HepG2 (cell line): Measurements from ENCODE around the gene HMGB2. TPM values are rescaled to one million over a fixed set of nuclear protein-coding genes. Genes with fewer than 3 reads are reported as not detected.

ENCODE experiments used
- ARHGAP35 ChIP-seq: sonication (generic); formaldehyde crosslinking; IDR thresholded peaks from 2 replicates; pipeline ENCODE4 v1.9.0; 2022; ENCODE audit warnings: mild to moderate bottlenecking, inconsistent platforms, moderate library complexity, missing genetic modification reagents, borderline replicate concordance
- ATF7-NPFF ChIP-seq: sonication (generic); formaldehyde crosslinking; IDR thresholded peaks from 2 replicates; pipeline ENCODE4 v1.8.1; 2023; ENCODE audit warnings: mild to moderate bottlenecking, low read depth, missing genetic modification reagents, moderate library complexity
- BCL6 ChIP-seq: IDR thresholded peaks from 2 replicates; pipeline ENCODE4 v1.6.1; 2016; ENCODE audit warnings: missing genetic modification reagents, missing compliant biosample characterization
- FOXK2 ChIP-seq: fragments of 450-650 bp; IDR thresholded peaks from 2 replicates; pipeline ENCODE4 v1.6.1; 2016
- KAT8 ChIP-seq: IDR thresholded peaks from 2 replicates; pipeline ENCODE4 v1.6.1; 2016; ENCODE audit warnings: missing genetic modification reagents, missing compliant biosample characterization
- KDM2A ChIP-seq: sonication (generic); formaldehyde crosslinking; IDR thresholded peaks from 2 replicates; pipeline ENCODE4 v1.4.0; 2020; ENCODE audit warnings: low read depth, missing genetic modification reagents, borderline replicate concordance
- KLF11 ChIP-seq: IDR thresholded peaks from 2 replicates; pipeline ENCODE4 v1.6.1; 2016; ENCODE audit warnings: missing compliant biosample characterization
- MIER2 ChIP-seq: IDR thresholded peaks from 2 replicates; pipeline ENCODE4 v1.6.1; 2016; ENCODE audit warnings: missing biosample characterization, missing genetic modification reagents
- MXD4 ChIP-seq: IDR thresholded peaks from 2 replicates; pipeline ENCODE4 v1.6.1; 2016; ENCODE audit warnings: mild to moderate bottlenecking, missing biosample characterization, missing genetic modification reagents
- NBN ChIP-seq: fragments of 450-650 bp; conservative IDR thresholded peaks from 2 replicates; pipeline ENCODE4 v1.6.1; 2017
- NR0B2 ChIP-seq: sonication (generic); formaldehyde crosslinking; IDR thresholded peaks from 2 replicates; pipeline ENCODE4 v1.4.0; 2020; ENCODE audit warnings: mild to moderate bottlenecking, missing genetic modification reagents
- PHF8 ChIP-seq: sonication (generic); formaldehyde crosslinking; IDR thresholded peaks from 2 replicates; pipeline ENCODE4 v1.5.0; 2020; ENCODE audit warnings: missing genetic modification reagents
- RARG ChIP-seq: sonication (generic); formaldehyde crosslinking; IDR thresholded peaks from 2 replicates; pipeline ENCODE4 v1.4.0; 2020; ENCODE audit warnings: low read depth, mild to moderate bottlenecking, missing genetic modification reagents
- SIN3A ChIP-seq: IDR thresholded peaks from 2 replicates; pipeline ENCODE4 v1.6.1; 2011; ENCODE audit warnings: low read depth, mild to moderate bottlenecking, control low read depth, low read length, borderline replicate concordance
- SRF ChIP-seq: IDR thresholded peaks from 2 replicates; pipeline ENCODE4 v1.6.1; 2011; ENCODE audit warnings: mild to moderate bottlenecking, low read depth, low read length, moderate library complexity
- ZBTB7A ChIP-seq: sonication (generic); formaldehyde crosslinking; IDR thresholded peaks from 2 replicates; pipeline ENCODE4 v1.8.0; 2022; ENCODE audit warnings: mild to moderate bottlenecking, missing genetic modification reagents
- ZBTB7B ChIP-seq: sonication (generic); formaldehyde crosslinking; IDR thresholded peaks from 2 replicates; pipeline ENCODE4 v1.4.0; 2020; ENCODE audit warnings: missing genetic modification reagents
- ZNF597 ChIP-seq: sonication (generic); formaldehyde crosslinking; IDR thresholded peaks from 2 replicates; pipeline ENCODE4 v1.5.0; 2020; ENCODE audit warnings: missing genetic modification reagents
- ZNF605 ChIP-seq: sonication (generic); formaldehyde crosslinking; IDR thresholded peaks from 2 replicates; pipeline ENCODE4 v1.8.0; 2022; ENCODE audit warnings: mild to moderate bottlenecking, missing genetic modification reagents
- ZSCAN25 ChIP-seq: sonication (generic); formaldehyde crosslinking; IDR thresholded peaks from 2 replicates; pipeline ENCODE4 v1.8.0; 2022; ENCODE audit warnings: mild to moderate bottlenecking, missing genetic modification reagents
- polyA plus RNA-seq, 8 experiments: library from polyadenylated mRNA; depleted of rRNA in 3 of 8; stranded (reverse) in 7 of 8; unstranded in 1 of 8; fragments of >200 nt; fragmentation: Illumina TruSeq in 4 of 8; extraction: Trizol in 4 of 8; gene quantifications; 2 replicates each; pipeline versions ENCODE4 v1.2.1 to v1.2.3, GENCODE V29; 2011 to 2016; ENCODE audit warnings: low read depth in 4 of 8, missing spikeins in 1 of 8, mixed read lengths in 1 of 8; ENCODE audit not compliant: insufficient read depth in 1 of 8
- total RNA-seq, 5 experiments: library from RNA; depleted of rRNA; stranded (reverse); fragments of >200 nt; fragmentation: Illumina TruSeq; extraction: Trizol; gene quantifications; 2 replicates each; pipeline ENCODE4 v1.2.3, GENCODE V29; 2016; ENCODE audit warnings: low read depth in 1 of 5
- TF ChIP-seq, protein P1 (sequence below): IDR thresholded peaks from 2 replicates; pipeline ENCODE4 v1.4.0; 2020; ENCODE audit warnings: mild to moderate bottlenecking, missing genetic modification reagents
- TF ChIP-seq, protein P2 (sequence below): sonication (generic); formaldehyde crosslinking; IDR thresholded peaks from 2 replicates; pipeline ENCODE4 v1.8.1; 2023; ENCODE audit warnings: mild to moderate bottlenecking, moderate library complexity, missing genetic modification reagents
- TF ChIP-seq, protein P3 (sequence below): IDR thresholded peaks from 2 replicates; pipeline ENCODE4 v1.6.1; 2012; ENCODE audit warnings: inconsistent platforms

HMGB2 gene
- total and polyA plus RNA-seq, 2 of the 13 experiments (the other 11 are each of a cell fraction or from before 2014, with no cell fraction given), result 90.5 to 332 TPM

DNA sequence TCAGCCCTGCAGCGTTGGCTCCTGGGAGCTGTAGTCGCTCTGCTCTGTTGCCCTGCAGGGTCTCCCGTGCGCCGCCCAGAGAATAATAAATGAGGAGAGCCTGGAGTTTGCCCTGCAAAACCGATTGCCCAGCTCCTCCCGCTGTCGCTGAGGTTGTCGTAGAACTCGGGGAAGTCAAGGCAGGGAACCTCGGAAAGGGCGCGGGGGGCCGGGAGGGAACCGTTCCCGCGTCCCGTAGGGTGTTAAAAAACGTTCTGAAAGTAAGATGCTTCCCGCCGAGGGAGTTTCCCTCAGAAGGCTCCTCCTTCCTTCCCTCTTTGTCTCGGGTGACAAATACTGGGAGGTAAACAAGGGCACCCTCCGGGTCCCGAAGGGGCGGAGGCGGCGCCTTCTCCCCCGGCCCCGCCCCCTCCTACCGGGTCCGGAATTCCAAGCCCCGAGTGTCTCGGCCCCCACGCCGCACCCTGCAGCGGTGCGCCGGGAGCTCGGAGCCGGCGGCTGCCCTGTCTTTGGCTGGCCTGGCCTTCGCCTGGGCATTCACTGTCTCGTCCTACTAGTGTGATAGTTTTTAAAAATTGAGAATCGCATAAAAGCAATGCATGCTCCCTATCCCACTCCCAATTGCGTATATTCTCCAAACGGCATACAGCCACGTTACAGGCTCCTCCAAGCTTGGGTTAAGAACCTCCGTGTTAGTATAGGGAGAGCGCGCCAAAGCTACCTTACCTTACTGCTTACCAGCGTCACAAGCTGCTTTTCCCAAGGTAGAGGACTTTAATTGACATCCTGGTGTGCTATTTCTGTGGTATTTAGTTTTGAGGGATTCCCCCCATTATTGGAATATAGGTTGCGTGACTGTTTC lies 964 bp upstream of the HMGB2 start (continued):
- TF ChIP-seq KLF11 (CRISPR knock-in tag) (no peak), KAT8 (CRISPR knock-in tag) (no peak), KDM2A (CRISPR knock-in tag) (0 out of 2 replicates have a peak, but pooled peaks have one; percentile 49), PHF8 (CRISPR knock-in tag) (peak; percentile 53; the same call in 1 of the 2 replicates), ZBTB7A (CRISPR knock-in tag) (peak; percentile 48; the same call in 1 of the 2 replicates), NBN (no peak), MIER2 (CRISPR knock-in tag) (0 out of 2 replicates have a peak, but pooled peaks have one; percentile 60), RARG (CRISPR knock-in tag) (no peak), ZSCAN25 (CRISPR knock-in tag) (no peak), ARHGAP35 (no peak), FOXK2 (peak; percentile 86; the same call in 1 of the 2 replicates), SIN3A (peak; percentile 64; the same call in 1 of the 2 replicates), SRF (0 out of 2 replicates have a peak, but pooled peaks have one; percentile 3), ZNF597 (CRISPR knock-in tag) (no peak), ZBTB7B (CRISPR knock-in tag) (0 out of 2 replicates have a peak, but pooled peaks have one; percentile 40), ATF7-NPFF (CRISPR knock-in tag) (peak; percentile 25; the same call in 1 of the 2 replicates), MXD4 (CRISPR knock-in tag) (no peak), NR0B2 (CRISPR knock-in tag) (peak; percentile 57; the same call in 1 of the 2 replicates), BCL6 (CRISPR knock-in tag) (0 out of 2 replicates have a peak, but pooled peaks have one; percentile 16), ZNF605 (CRISPR knock-in tag) (peak; percentile 38; the same call in 1 of the 2 replicates)
- TF ChIP-seq, protein P1, sequence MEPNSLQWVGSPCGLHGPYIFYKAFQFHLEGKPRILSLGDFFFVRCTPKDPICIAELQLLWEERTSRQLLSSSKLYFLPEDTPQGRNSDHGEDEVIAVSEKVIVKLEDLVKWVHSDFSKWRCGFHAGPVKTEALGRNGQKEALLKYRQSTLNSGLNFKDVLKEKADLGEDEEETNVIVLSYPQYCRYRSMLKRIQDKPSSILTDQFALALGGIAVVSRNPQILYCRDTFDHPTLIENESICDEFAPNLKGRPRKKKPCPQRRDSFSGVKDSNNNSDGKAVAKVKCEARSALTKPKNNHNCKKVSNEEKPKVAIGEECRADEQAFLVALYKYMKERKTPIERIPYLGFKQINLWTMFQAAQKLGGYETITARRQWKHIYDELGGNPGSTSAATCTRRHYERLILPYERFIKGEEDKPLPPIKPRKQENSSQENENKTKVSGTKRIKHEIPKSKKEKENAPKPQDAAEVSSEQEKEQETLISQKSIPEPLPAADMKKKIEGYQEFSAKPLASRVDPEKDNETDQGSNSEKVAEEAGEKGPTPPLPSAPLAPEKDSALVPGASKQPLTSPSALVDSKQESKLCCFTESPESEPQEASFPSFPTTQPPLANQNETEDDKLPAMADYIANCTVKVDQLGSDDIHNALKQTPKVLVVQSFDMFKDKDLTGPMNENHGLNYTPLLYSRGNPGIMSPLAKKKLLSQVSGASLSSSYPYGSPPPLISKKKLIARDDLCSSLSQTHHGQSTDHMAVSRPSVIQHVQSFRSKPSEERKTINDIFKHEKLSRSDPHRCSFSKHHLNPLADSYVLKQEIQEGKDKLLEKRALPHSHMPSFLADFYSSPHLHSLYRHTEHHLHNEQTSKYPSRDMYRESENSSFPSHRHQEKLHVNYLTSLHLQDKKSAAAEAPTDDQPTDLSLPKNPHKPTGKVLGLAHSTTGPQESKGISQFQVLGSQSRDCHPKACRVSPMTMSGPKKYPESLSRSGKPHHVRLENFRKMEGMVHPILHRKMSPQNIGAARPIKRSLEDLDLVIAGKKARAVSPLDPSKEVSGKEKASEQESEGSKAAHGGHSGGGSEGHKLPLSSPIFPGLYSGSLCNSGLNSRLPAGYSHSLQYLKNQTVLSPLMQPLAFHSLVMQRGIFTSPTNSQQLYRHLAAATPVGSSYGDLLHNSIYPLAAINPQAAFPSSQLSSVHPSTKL (CRISPR knock-in tag), result peak; percentile 38; the same call in 1 of the 2 replicates
- TF ChIP-seq, protein P2, sequence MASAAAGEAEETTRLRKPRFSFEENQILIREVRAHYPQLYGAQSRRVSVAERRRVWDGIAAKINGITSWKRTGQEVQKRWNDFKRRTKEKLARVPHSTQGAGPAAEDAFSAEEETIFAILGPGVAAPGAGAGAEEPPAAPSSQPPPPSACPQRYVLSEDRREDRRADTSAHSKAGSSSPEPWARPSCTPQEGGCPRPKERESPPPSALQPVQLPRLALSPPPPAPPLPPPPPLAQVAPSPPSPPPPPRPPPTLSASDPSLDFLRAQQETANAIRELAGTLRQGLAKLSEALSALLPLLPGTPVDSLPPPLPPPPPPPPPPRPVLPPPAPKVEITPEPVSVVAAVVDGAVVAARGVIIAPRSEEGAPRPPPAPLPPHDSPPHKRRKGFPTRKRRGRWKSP, result 0 out of 2 replicates have a peak, but pooled peaks have one; percentile 1
- TF ChIP-seq, protein P3, sequence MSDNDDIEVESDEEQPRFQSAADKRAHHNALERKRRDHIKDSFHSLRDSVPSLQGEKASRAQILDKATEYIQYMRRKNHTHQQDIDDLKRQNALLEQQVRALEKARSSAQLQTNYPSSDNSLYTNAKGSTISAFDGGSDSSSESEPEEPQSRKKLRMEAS, result 0 out of 2 replicates have a peak, but pooled peaks have one; percentile 12
